RWPE1 (cell line): ENCODE data around the gene PRELID2.

Experiments used
- CTCF ChIA-PET: fragments of 350-600 bp; sonication (Branson Sonifier 250); formaldehyde crosslinking; extraction: SDS; loops from one replicate; lab custom pipeline; 2021; lab: Yijun Ruan, JAX
- POLR2A ChIA-PET: fragments of 400-600 bp; formaldehyde crosslinking; extraction: SDS; loops from one replicate; lab custom pipeline; 2020; ENCODE audit warnings: antibody characterized with exemption; ENCODE audit not compliant: low non-redundant PET; lab: Yijun Ruan, JAX
- DNase-seq: peaks from one replicate; pipeline ENCODE4 v3.0.0; 2012; ENCODE audit warnings: low spot score
- H3K27ac ChIP-seq: fragments of 450-650 bp; 2 replicates; pipeline ENCODE4 v1.5.1; 2017
- TF ChIP-seq, protein P1 (sequence below): fragments of 450-650 bp; conservative IDR thresholded peaks from 2 replicates; pipeline ENCODE4 v1.5.1; 2017; ENCODE audit warnings: low read depth, mild to moderate bottlenecking

The PRELID2 gene

DNA sequence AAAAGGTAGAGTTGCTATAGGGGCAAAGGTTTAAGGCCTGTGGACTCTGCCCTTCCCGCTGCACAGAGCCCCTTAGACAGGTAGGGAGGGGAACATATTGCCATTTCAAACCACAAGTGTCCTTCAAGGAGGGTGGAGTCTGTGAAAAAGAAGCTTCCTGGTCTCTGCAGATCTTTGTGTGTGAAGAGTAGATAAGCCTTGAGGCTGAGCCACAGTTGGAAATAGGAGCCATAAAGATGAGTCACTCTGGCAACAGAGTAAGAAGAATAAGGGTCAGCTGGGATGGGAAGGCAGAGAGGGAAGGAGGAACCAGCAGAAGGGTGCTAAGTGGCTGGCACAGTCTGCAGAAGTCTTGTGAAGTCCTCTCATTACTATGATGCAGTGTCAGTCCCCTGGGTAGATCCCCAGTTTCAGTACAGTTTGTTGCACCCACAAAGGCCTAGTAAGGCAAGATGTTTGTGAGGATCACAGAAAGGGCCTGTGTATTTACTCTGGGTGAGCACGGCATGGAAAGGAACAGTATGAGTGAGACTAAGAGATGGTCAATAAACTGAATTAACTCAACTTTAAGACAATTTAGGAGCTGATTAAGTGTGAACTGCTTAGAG, 19.6 kb upstream of the PRELID2 start:
- ChIA-PET POLR2A (no interaction called here), CTCF (interaction anchor here (1.3 kb wide), 1 partner anchor 10 kb away, joined by 3 read pairs; no protein-coding TSS in a partner anchor)
- TF ChIP-seq, protein P1, sequence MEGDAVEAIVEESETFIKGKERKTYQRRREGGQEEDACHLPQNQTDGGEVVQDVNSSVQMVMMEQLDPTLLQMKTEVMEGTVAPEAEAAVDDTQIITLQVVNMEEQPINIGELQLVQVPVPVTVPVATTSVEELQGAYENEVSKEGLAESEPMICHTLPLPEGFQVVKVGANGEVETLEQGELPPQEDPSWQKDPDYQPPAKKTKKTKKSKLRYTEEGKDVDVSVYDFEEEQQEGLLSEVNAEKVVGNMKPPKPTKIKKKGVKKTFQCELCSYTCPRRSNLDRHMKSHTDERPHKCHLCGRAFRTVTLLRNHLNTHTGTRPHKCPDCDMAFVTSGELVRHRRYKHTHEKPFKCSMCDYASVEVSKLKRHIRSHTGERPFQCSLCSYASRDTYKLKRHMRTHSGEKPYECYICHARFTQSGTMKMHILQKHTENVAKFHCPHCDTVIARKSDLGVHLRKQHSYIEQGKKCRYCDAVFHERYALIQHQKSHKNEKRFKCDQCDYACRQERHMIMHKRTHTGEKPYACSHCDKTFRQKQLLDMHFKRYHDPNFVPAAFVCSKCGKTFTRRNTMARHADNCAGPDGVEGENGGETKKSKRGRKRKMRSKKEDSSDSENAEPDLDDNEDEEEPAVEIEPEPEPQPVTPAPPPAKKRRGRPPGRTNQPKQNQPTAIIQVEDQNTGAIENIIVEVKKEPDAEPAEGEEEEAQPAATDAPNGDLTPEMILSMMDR, result no peak
- peak; percentile 54 for DNase-seq
- no peak overlapping the region for H3K27ac ChIP-seq

DNA sequence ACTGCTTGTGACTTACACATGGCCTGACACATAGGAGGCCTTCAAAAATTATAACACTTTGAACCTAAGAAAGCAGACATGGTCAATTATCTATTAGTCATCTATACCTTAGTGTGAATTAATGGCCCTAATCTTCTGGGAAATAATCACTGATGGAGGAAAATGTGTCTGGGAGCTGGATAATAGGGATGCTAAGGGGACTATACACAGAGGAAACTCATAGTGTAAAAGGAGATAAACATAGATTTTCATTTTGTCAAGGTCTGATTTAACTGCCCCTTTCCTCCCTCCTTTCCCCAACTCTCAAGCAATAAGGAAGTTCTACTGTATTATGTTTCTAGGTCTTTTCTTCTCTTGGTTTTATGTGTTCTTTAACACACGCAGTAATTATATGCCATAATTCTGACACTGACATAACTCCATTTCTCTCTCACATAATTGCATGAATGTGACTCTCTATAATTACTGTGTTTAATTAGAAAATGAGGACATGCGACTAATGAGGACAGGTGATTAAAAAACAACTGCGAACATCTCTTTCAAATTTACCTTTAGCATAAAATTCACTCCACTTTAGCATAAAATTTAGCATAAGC, 18.7 kb upstream of the PRELID2 start:
- CTCF ChIA-PET, result no interaction called here

DNA sequence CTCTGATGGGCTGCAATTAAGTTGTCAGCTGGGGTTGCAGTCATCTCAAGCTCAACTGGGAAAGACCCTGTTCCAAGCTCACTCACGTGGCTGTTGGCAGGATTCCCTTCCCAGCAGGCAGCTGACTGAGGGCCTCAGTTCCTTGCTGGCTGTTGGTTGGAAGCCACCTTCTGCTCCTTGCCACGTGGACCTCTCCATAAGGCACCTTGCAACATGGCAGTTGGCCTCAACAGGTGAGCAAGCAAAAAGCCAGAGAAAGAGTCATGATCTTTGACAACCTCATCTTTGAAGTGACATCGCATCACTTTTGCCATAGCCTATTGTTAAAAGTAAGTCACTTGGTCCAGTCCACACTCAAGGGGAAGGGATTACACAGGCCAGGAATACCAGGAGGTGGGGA, 17.8 kb upstream of the PRELID2 start:
- ChIA-PET CTCF (interaction anchor here (0.8 kb wide), 1 partner anchor 11 kb away, joined by 3 read pairs; no protein-coding TSS in a partner anchor), POLR2A (no interaction called here)
- DNase-seq, result no peak
- TF ChIP-seq, protein P1, result no peak
- H3K27ac ChIP-seq, result no peak overlapping the region

More for the DNA sequence above, 18.7 kb upstream of the PRELID2 start:
- H3K27ac ChIP-seq, result no peak overlapping the region
- DNase-seq, result no peak
- POLR2A ChIA-PET, result no interaction called here
- TF ChIP-seq, protein P1, result no peak

DNA sequence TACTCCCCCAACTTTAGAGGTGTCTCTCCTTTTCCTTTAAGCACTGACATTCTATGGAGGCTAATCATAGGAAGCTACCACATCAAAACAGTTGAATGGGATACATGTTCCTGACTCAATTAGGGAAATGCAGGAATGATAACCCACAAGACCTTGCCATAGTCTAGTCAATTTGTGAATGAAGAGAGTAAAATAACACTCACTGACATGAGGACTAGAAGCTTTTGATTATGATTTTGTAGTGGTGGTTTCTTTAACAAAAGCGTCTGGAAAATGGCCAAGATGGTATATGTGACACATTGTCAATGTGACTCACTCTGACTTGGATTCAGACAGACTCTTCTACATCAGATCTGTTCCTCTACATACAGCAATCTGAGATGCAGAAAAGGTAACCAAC, 13.7 kb upstream of the PRELID2 start:
- no peak overlapping the region for H3K27ac ChIP-seq
- ChIA-PET POLR2A (no interaction called here), CTCF (interaction anchor here (0.6 to 1.3 kb wide), 2 partner anchors 39 to 48 kb away, joined by 3 to 4 read pairs; no protein-coding TSS in a partner anchor)
- TF ChIP-seq, protein P1, result no peak
- peak; percentile 63 for DNase-seq

DNA sequence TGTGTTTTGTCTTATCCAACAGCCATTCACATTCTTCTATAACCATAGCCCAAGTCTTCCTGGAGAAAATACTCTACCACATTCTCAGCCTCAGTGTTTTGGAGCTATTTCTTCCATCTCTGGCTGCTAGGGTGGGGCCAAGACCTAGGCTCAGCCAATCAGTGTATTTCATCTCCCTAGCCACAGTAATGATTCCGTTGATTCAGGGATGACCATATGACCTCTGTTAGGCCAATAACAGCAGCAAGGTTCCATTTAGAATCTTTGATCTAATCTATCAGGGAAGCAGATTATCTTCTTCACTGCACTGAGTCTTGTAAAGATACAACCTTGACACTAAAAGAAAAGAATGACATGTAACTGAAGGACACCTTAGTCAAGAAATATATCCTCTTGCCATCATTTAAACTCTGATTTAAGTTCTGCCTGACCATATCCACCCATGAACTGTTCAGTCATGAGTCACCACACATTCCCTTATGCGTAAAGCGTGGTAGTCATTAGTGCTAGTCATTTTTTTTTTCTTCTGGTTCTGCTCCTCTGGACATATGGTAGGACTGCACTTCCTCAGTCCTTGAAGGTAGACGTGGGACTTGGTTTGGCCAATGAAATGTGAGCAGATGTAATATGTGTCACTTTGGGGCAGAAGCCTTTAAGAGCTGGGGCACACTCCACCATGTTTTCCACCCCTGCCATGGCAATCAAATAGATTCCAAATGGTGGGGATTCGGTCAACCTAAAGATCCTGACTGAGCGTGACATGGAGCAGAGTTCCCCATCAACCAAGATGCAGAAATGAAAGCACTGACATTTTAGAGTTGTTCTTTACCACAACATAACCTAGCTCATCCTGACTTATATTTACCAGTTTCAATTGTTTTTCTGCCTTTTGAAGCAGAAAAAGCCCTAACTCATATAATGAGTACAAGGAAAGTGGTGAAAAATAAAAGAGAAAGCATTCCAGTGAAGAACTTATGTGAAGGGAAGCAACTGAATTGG, 12.7 kb upstream of the PRELID2 start:
- CTCF ChIA-PET, result interaction anchor here (1.3 kb wide), 1 partner anchor 40 kb away, joined by 4 read pairs; no protein-coding TSS in a partner anchor

More for the DNA sequence above, 12.7 kb upstream of the PRELID2 start:
- POLR2A ChIA-PET, result no interaction called here
- H3K27ac ChIP-seq, result no peak overlapping the region
- TF ChIP-seq, protein P1, result no peak
- peak; percentile 82 for DNase-seq
